GM18520 (cell line): ENCODE results near the gene HBD.
"Not testable (repeated sequence)": the region's sequence is repeated elsewhere in the genome, so short reads cannot be mapped to it uniquely, and the experiment has no call there.

ENCODE experiments used
- ATAC-seq: cut with Tn5 transposase; IDR thresholded peaks from one replicate; pipeline ENCODE4 v1.9.1; 2021; ENCODE audit not compliant: unreplicated experiment

HBD gene

GRCh38 chr11:5253440-5253839 is 19.2 kb upstream of the HBD start:
- ATAC-seq: not testable (repeated sequence)

- ATAC-seq: no peak
These were observed 18.6 kb upstream of the HBD start for GRCh38 chr11:5252919-5253265.

GRCh38 chr11:5252192-5252918 is 18.1 kb upstream of the HBD start:
- no peak for ATAC-seq

- no peak for ATAC-seq
These were observed 17.5 kb upstream of the HBD start for GRCh38 chr11:5251746-5252145.

GRCh38 chr11:5250543-5251204 is 16.4 kb upstream of the HBD start:
- ATAC-seq: no peak

- ATAC-seq: not testable (repeated sequence)
These were observed 15.6 kb upstream of the HBD start, which contains the start of gene HBG1 for GRCh38 chr11:5249807-5250396. HBG1 (minus strand) TSS chr11:5249857; CDS start chr11:5249804, 53 bp downstream.

GRCh38 chr11:5248498-5248897 is 14.2 kb upstream of the HBD start:
- not testable (repeated sequence) for ATAC-seq

GRCh38 chr11:5247472-5248192 is 13.3 kb upstream of the HBD start:
- ATAC-seq: no peak

- no peak for ATAC-seq
These were observed 12.6 kb upstream of the HBD start for GRCh38 chr11:5246772-5247471.

GRCh38 chr11:5245155-5245554 is 10.9 kb upstream of the HBD start:
- no peak for ATAC-seq

- ATAC-seq: no peak
These were observed 9.5 kb upstream of the HBD start for GRCh38 chr11:5243816-5244180.

GRCh38 chr11:5242933-5243815 is 8.9 kb upstream of the HBD start:
- no peak for ATAC-seq

- ATAC-seq: no peak
These were observed 7.9 kb upstream of the HBD start for GRCh38 chr11:5242208-5242607.

- no peak for ATAC-seq
These were observed 7.2 kb upstream of the HBD start for GRCh38 chr11:5241458-5241857.

GRCh38 chr11:5240458-5240857 is 6.2 kb upstream of the HBD start:
- no peak for ATAC-seq

GRCh38 chr11:5240056-5240455 is 5.8 kb upstream of the HBD start:
- no peak for ATAC-seq

GRCh38 chr11:5239046-5239445 is 4.8 kb upstream of the HBD start:
- ATAC-seq: no peak

- no peak for ATAC-seq
These were observed 4.2 kb upstream of the HBD start for GRCh38 chr11:5238486-5238885.

GRCh38 chr11:5237420-5237819 is 3.1 kb upstream of the HBD start:
- no peak for ATAC-seq
